ENCODE data around the gene ITSN2.
A peak's percentile ranks its signal among the peaks of the same experiment; 100 is the strongest.

ITSN2 gene

GRCh38 chr2:24374301-24374700 lies 14.0 kb upstream of the ITSN2 start:
- Histone ChIP-seq H3K27me3 (no peaks in the 10 kb centered on the region), H3K36me3 (no peaks in the 10 kb centered on the region), H3K27ac (no peak overlapping the region), H3K4me3 (no peak overlapping the region), H3K4me1 (no peaks in the 10 kb centered on the region), H3K9me3 (no peaks in the 10 kb centered on the region)
- no peak for TF ChIP-seq CTCF (IDR thresholded peaks at IDR 0.05)
- DNase-seq = no peak
- intact Hi-C loops (cut with DNase I; ENCODE audit: low total_unique reads) = no loop called here

GRCh38 chr2:24372033-24372432 lies 11.7 kb upstream of the ITSN2 start:
- no peaks in the 10 kb centered on the region for H3K9me3 ChIP-seq
- TF ChIP-seq CTCF (IDR thresholded peaks at IDR 0.05) = no peak
- no peak for DNase-seq
- no peak overlapping the region for H3K27ac ChIP-seq
- H3K4me3 ChIP-seq = no peak overlapping the region
- no peaks in the 10 kb centered on the region for H3K4me1 ChIP-seq
- intact Hi-C loops (cut with DNase I; ENCODE audit: low total_unique reads) = no loop called here
- no peaks in the 10 kb centered on the region for H3K27me3 ChIP-seq
- no peaks in the 10 kb centered on the region for H3K36me3 ChIP-seq

GRCh38 chr2:24365826-24366225 lies 5.5 kb upstream of the ITSN2 start:
- Histone ChIP-seq H3K4me1 (peaks cover 0 to 21% (median 12%) of the 10 kb centered on the region in 4 donors), H3K9me3 (no peaks in the 10 kb centered on the region), H3K27me3 (no peaks in the 10 kb centered on the region), H3K4me3 (no peak overlapping the region), H3K27ac (peak overlapping the region; percentile 46 to 64), H3K36me3 (no peaks in the 10 kb centered on the region)
- no peak for DNase-seq
- intact Hi-C loops (cut with DNase I; ENCODE audit: low total_unique reads) = no loop called here
- TF ChIP-seq CTCF (IDR thresholded peaks at IDR 0.05) = no peak

GRCh38 chr2:24365051-24365450 lies 4.7 kb upstream of the ITSN2 start:
- Histone ChIP-seq H3K27me3 (no peaks in the 10 kb centered on the region), H3K9me3 (no peaks in the 10 kb centered on the region), H3K36me3 (no peaks in the 10 kb centered on the region), H3K4me3 (no peak overlapping the region), H3K27ac (peak overlapping the region; percentile 46 to 64), H3K4me1 (peaks cover 0 to 22% (median 13%) of the 10 kb centered on the region in 4 donors)
- intact Hi-C loops (cut with DNase I; ENCODE audit: low total_unique reads) = no loop called here
- TF ChIP-seq CTCF (IDR thresholded peaks at IDR 0.05) = no peak
- DNase-seq = peak; percentile 92

- intact Hi-C loops (cut with DNase I; ENCODE audit: low total_unique reads) = no loop called here
- no peaks in the 10 kb centered on the region for H3K9me3 ChIP-seq
- no peak overlapping the region for H3K4me3 ChIP-seq
- no peak for DNase-seq
- H3K27me3 ChIP-seq = no peaks in the 10 kb centered on the region
- H3K36me3 ChIP-seq = no peaks in the 10 kb centered on the region
- H3K4me1 ChIP-seq = peaks cover 0 to 32% (median 13%) of the 10 kb centered on the region in 4 donors
- no peak for TF ChIP-seq CTCF (IDR thresholded peaks at IDR 0.05)
- no peak overlapping the region for H3K27ac ChIP-seq
Measured at GRCh38 chr2:24363301-24363700, 3.0 kb upstream of the ITSN2 start.

- no peak for DNase-seq
- no peak for TF ChIP-seq CTCF (IDR thresholded peaks at IDR 0.05)
- no peaks in the 10 kb centered on the region for H3K27me3 ChIP-seq
- intact Hi-C loops (cut with DNase I; ENCODE audit: low total_unique reads) = no loop called here
- H3K36me3 ChIP-seq = no peaks in the 10 kb centered on the region
- no peak overlapping the region for H3K27ac ChIP-seq
- H3K9me3 ChIP-seq = no peaks in the 10 kb centered on the region
- H3K4me3 ChIP-seq = no peak overlapping the region
- peaks cover 0 to 38% (median 13%) of the 10 kb centered on the region in 4 donors for H3K4me1 ChIP-seq
Measured at GRCh38 chr2:24362253-24362652, 1.9 kb upstream of the ITSN2 start.
